ENCODE data around the gene SCAPER. TPM values are rescaled to one million over a fixed set of nuclear protein-coding genes. Genes with fewer than 3 reads are reported as not detected.

The SCAPER gene
- total and polyA plus RNA-seq, 4 donors: 3.3 to 18.0 (median 9.9) TPM

- H3K4me1 ChIP-seq (ENCODE audit: control insufficient read depth in 4 of 4, insufficient read depth in 4 of 4, low read length in 3 of 4): no peaks in the 10 kb centered on the region
- no peak overlapping the region for H3K9ac ChIP-seq (ENCODE audit: low read depth in 1 of 2, low read length in 2 of 2)
- WGBS: 92% methylated on average over 8 of the region's 8 CpGs
- H3K27ac ChIP-seq (ENCODE audit: low read depth in 1 of 2, low read length in 2 of 2): no peak overlapping the region
- no peak for DNase-seq (ENCODE audit: low spot score)
- no peak overlapping the region for H3K4me3 ChIP-seq (ENCODE audit: low read depth in 1 of 3, low read length in 3 of 3)
- H3K36me3 ChIP-seq (ENCODE audit: control insufficient read depth in 4 of 4, insufficient read depth in 3 of 4, low read depth in 1 of 4, low read length in 3 of 4): peaks cover 0 to 2% (median 1%) of the 10 kb centered on the region in 4 donors
- TF ChIP-seq FOXA1 (IDR thresholded peaks at IDR 0.05) (no peak), CTCF (IDR thresholded peaks at IDR 0.05; ENCODE audit: low read depth, low read length, missing input control) (no peak)
- no peaks in the 10 kb centered on the region for H3K9me3 ChIP-seq (ENCODE audit: control insufficient read depth in 4 of 4, low read length in 3 of 4)
- no peaks in the 10 kb centered on the region for H3K27me3 ChIP-seq (ENCODE audit: control insufficient read depth in 4 of 4, insufficient read depth in 4 of 4, low read length in 3 of 4)
These were observed 256.3 kb downstream of the SCAPER start for GRCh38 chr15:76648732-76649444.

GRCh38 chr15:76647612-76648011, 257.5 kb downstream of the SCAPER start:
- peaks cover 0 to 6% (median 1%) of the 10 kb centered on the region in 4 donors for H3K36me3 ChIP-seq (ENCODE audit: control insufficient read depth in 4 of 4, insufficient read depth in 3 of 4, low read depth in 1 of 4, low read length in 3 of 4)
- H3K9ac ChIP-seq (ENCODE audit: low read depth in 1 of 2, low read length in 2 of 2): no peak overlapping the region
- H3K27me3 ChIP-seq (ENCODE audit: control insufficient read depth in 4 of 4, insufficient read depth in 4 of 4, low read length in 3 of 4): no peaks in the 10 kb centered on the region
- TF ChIP-seq ZBTB33 (IDR thresholded peaks at IDR 0.05) (no peak), TAF1 (conservative IDR thresholded peaks at IDR 0.05) (no peak), HNF4A (conservative IDR thresholded peaks at IDR 0.05) (no peak), MAX (IDR thresholded peaks at IDR 0.05) (no peak), HNF4G (IDR thresholded peaks at IDR 0.05) (no peak), ATF3 (IDR thresholded peaks at IDR 0.05) (no peak), EGR1 (IDR thresholded peaks at IDR 0.05; ENCODE audit: low read depth in 2 of 2) (no peak), YY1 (IDR thresholded peaks at IDR 0.05) (no peak), CTCF (IDR thresholded peaks at IDR 0.05; ENCODE audit: low read depth, low read length, missing input control) (no peak), SP1 (IDR thresholded peaks at IDR 0.05) (no peak), RXRA (IDR thresholded peaks at IDR 0.05) (no peak), REST (IDR thresholded peaks at IDR 0.05) (no peak), FOXA2 (IDR thresholded peaks at IDR 0.05) (no peak)
- DNase-seq (ENCODE audit: low spot score): no peak
- H3K4me1 ChIP-seq (ENCODE audit: control insufficient read depth in 4 of 4, insufficient read depth in 4 of 4, low read length in 3 of 4): no peaks in the 10 kb centered on the region
- H3K4me3 ChIP-seq (ENCODE audit: low read depth in 1 of 3, low read length in 3 of 3): no peak overlapping the region
- no peak overlapping the region for H3K27ac ChIP-seq (ENCODE audit: low read depth in 1 of 2, low read length in 2 of 2)
- H3K9me3 ChIP-seq (ENCODE audit: control insufficient read depth in 4 of 4, low read length in 3 of 4): no peaks in the 10 kb centered on the region
- WGBS: 85% methylated on average over 2 of the region's 2 CpGs
